IMR-90 (cell line): ENCODE measurements around the gene TMEM209. TPM values are rescaled to one million over a fixed set of nuclear protein-coding genes. Genes with fewer than 3 reads are reported as not detected.

Experiments
- ATAC-seq: fragments of 200-7000 bp; cut with Tn5 transposase; 2 replicates; pipeline ENCODE4 v1.9.1; 2020; ENCODE audit warnings: low read depth, mild to moderate bottlenecking, moderate library complexity
- BruUV-seq: library from RNA; stranded (reverse); fragments of 400-500 nt; replicated peaks from 2 replicates; lab custom pipeline; 2021; lab: Mats Ljungman, UMichigan
- CTCF ChIA-PET: fragments of 300-600 bp; formaldehyde crosslinking; extraction: SDS; loops from one replicate; lab custom pipeline; 2021; ENCODE audit warnings: antibody characterized with exemption; lab: Yijun Ruan, JAX
- POLR2A ChIA-PET: fragments of 300-600 bp; sonication (Branson Sonifier 250); formaldehyde crosslinking; loops from one replicate; lab custom pipeline; 2022; ENCODE audit warnings: antibody characterized with exemption; ENCODE audit not compliant: unreplicated experiment; lab: Charles Lee
- DNase-seq: peaks from one replicate; pipeline ENCODE4 v3.0.0; 2013
- H2AFZ ChIP-seq: replicated peaks from 2 replicates; pipeline ENCODE3; 2013; ENCODE audit warnings: low read length, mild to moderate bottlenecking; ENCODE audit not compliant: poor library complexity
- H2AK5ac ChIP-seq: 2 replicates; pipeline ENCODE4 v1.6.1; 2013; ENCODE audit warnings: low read depth, low read length, inconsistent platforms
- H2AK9ac ChIP-seq: replicated peaks from 2 replicates; pipeline ENCODE3; 2013; ENCODE audit warnings: mild to moderate bottlenecking, low read depth, low read length, moderate library complexity; ENCODE audit not compliant: poor library complexity
- H2BK120ac ChIP-seq: 2 replicates; pipeline ENCODE4 v1.6.1; 2013; ENCODE audit warnings: low read depth, low read length, inconsistent platforms
- H2BK15ac ChIP-seq: 3 replicates; pipeline ENCODE4 v1.6.1; 2013; ENCODE audit warnings: low read depth, low read length, inconsistent platforms
- H2BK20ac ChIP-seq: 2 replicates; pipeline ENCODE4 v1.6.1; 2013; ENCODE audit warnings: low read depth, mild to moderate bottlenecking, inconsistent platforms, low read length, moderate library complexity
- H2BK5ac ChIP-seq: 2 replicates; pipeline ENCODE4 v1.6.1; 2013; ENCODE audit warnings: mild to moderate bottlenecking, low read depth, low read length, inconsistent platforms; ENCODE audit not compliant: poor library complexity, severe bottlenecking
- H3K14ac ChIP-seq: replicated peaks from 2 replicates; pipeline ENCODE4 v1.6.1; 2013; ENCODE audit warnings: low read depth, low read length, inconsistent platforms
- H3K18ac ChIP-seq: 2 replicates; pipeline ENCODE4 v1.6.1; 2013; ENCODE audit warnings: low read depth, low read length, control low read depth
- H3K23ac ChIP-seq: 2 replicates; pipeline ENCODE4 v1.6.1; 2013; ENCODE audit warnings: low read depth, low read length, inconsistent platforms
- H3K27ac ChIP-seq: 2 replicates; pipeline ENCODE4 v1.5.1; 2013; ENCODE audit warnings: mild to moderate bottlenecking, control low read depth, low read length; ENCODE audit not compliant: insufficient read depth
- H3K27me3 ChIP-seq: 2 replicates; pipeline ENCODE4 v1.6.1; 2013; ENCODE audit warnings: low read length; ENCODE audit not compliant: control insufficient read depth, insufficient read depth
- H3K36me3 ChIP-seq: 2 replicates; pipeline ENCODE4 v1.6.1; 2013; ENCODE audit warnings: low read length, mixed read lengths; ENCODE audit not compliant: control insufficient read depth, insufficient read depth
- H3K4ac ChIP-seq: 2 replicates; pipeline ENCODE4 v1.6.1; 2013; ENCODE audit warnings: low read depth, low read length, inconsistent platforms
- H3K4me1 ChIP-seq: 2 replicates; pipeline ENCODE4 v1.6.1; 2013; ENCODE audit warnings: low read length, mixed read lengths; ENCODE audit not compliant: control insufficient read depth, insufficient read depth
- H3K4me2 ChIP-seq: 2 replicates; pipeline ENCODE4 v1.6.1; 2013; ENCODE audit warnings: low read depth, mild to moderate bottlenecking, control low read depth, low read length, moderate library complexity
- H3K4me3 ChIP-seq: 2 replicates; pipeline ENCODE4 v1.5.1; 2013; ENCODE audit warnings: low read depth, mild to moderate bottlenecking, control low read depth, low read length, moderate library complexity; ENCODE audit not compliant: insufficient read depth
- H3K56ac ChIP-seq: 2 replicates; pipeline ENCODE4 v1.6.1; 2013; ENCODE audit warnings: low read length, inconsistent platforms; ENCODE audit not compliant: insufficient read depth; ENCODE audit errors: extremely low read depth
- H3K79me1 ChIP-seq, 2 experiments: 2 replicates each; pipeline ENCODE4 v1.6.1; 2013; ENCODE audit warnings: low read length in 2 of 2, inconsistent platforms in 1 of 2, low read depth in 1 of 2
- H3K9ac ChIP-seq: 2 replicates; pipeline ENCODE4 v1.6.1; 2013; ENCODE audit warnings: low read depth, low read length, control low read depth
- H3K9me1 ChIP-seq: 2 replicates; pipeline ENCODE4 v1.6.1; 2013; ENCODE audit warnings: low read length, inconsistent platforms; ENCODE audit not compliant: insufficient read depth
- H3K9me3 ChIP-seq: 2 replicates; pipeline ENCODE4 v1.6.1; 2013; ENCODE audit warnings: low read length; ENCODE audit not compliant: control insufficient read depth, insufficient read depth
- H4K20me1 ChIP-seq: 2 replicates; pipeline ENCODE4 v1.6.1; 2013; ENCODE audit warnings: low read length, inconsistent platforms; ENCODE audit not compliant: insufficient read depth
- H4K5ac ChIP-seq: 2 replicates; pipeline ENCODE4 v1.6.1; 2013; ENCODE audit warnings: mild to moderate bottlenecking, low read depth, low read length, control low read depth
- H4K8ac ChIP-seq, 2 experiments: 2 replicates each; pipeline ENCODE4 v1.6.1; 2013; ENCODE audit warnings: low read depth in 2 of 2, low read length in 2 of 2, control low read depth in 1 of 2, inconsistent platforms in 1 of 2
- H4K91ac ChIP-seq: 2 replicates; pipeline ENCODE4 v1.6.1; 2013; ENCODE audit warnings: low read depth, low read length, inconsistent platforms; ENCODE audit not compliant: insufficient read depth
- CEBPB ChIP-seq: IDR thresholded peaks from 2 replicates; pipeline ENCODE4 v1.6.1; 2012; ENCODE audit warnings: low read depth, low read length, improper control_type of control experiment
- RCOR1 ChIP-seq: IDR thresholded peaks from 2 replicates; pipeline ENCODE4 v1.6.1; 2012; ENCODE audit warnings: mild to moderate bottlenecking, low read length, improper control_type of control experiment; ENCODE audit not compliant: insufficient replicate concordance
- dilution Hi-C: fragments of 300-500 bp; cut with HindIII; formaldehyde crosslinking; loops from one replicate; pipeline ENCODE4 v1.14.3; 2018; ENCODE audit warnings: low sequenced_read_pairs; ENCODE audit not compliant: unreplicated experiment
- in situ Hi-C: fragments of 300-500 bp; cut with MboI; formaldehyde crosslinking; loops from 3 replicates; pipeline ENCODE4 v1.14.3; 2019; ENCODE audit warnings: low sequenced_read_pairs, inconsistent platforms, mixed read lengths
- intact Hi-C: fragments of 100-400 bp; cut with micrococcal nuclease; formaldehyde crosslinking; loops from 2 replicates; pipeline ENCODE4 v1.10.0; 2022
- polyA plus RNA-seq, 3 experiments: library from polyadenylated mRNA; depleted of rRNA; stranded (reverse); fragments of >200 nt; gene quantifications; 2 replicates each; pipeline ENCODE4 v1.2.3, GENCODE V29; 2012; ENCODE audit warnings: low replicate concordance in 1 of 3
- total RNA-seq: library from RNA; depleted of rRNA; stranded (reverse); fragments of >200 nt; gene quantifications from 2 replicates; pipeline ENCODE4 v1.2.3, GENCODE V29; 2012

The TMEM209 gene
- total and polyA plus RNA-seq, 2 of the 4 experiments (the other 2 are of a cell fraction), result 8.0 to 11.3 TPM

DNA sequence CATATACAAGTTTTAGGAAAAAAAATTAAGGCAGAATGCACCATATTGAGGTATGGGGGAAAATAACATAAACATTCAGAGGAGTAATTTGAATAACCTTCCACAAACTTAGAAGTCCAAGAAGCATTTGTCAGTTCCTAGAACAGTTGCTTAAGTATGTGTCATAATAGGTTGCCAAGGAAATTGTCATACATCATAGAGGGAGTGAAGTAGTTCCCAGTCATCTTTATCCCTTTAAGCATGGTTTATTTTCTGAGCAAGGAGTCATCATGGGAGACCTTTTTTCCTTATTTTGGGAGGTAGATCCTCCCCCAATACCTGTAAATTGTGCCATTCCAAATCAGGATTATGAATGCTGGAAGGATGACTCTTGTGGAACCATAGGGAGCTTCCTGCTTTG lies 2.4 kb upstream of the TMEM209 start, which contains the start of gene SSMEM1:
SSMEM1 (plus strand) TSS at position 219 of the 400 bp plus-strand sequence; CDS start at position 270, 51 bp downstream.
- peak; percentile 84 for DNase-seq
- Histone ChIP-seq H3K36me3 (no peaks in the 10 kb centered on the region), H2AK5ac (no peak within 1 kb of the TSS), H3K23ac (no peak within 1 kb of the TSS), H3K4ac (no peak within 1 kb of the TSS), H3K18ac (no peak within 1 kb of the TSS), H3K27ac (peak within 1 kb of the TSS; percentile 56; the same call in 1 of the 2 replicates), H4K5ac (no peak within 1 kb of the TSS), H3K9me3 (no peaks in the 10 kb centered on the region), H3K9ac (no peak within 1 kb of the TSS), H2BK120ac (peak within 1 kb of the TSS; percentile 27; the same call in 1 of the 2 replicates), H4K20me1 (no peaks in the 10 kb centered on the region), H2BK15ac (no peak within 1 kb of the TSS), H3K4me2 (no peak within 1 kb of the TSS), H2AFZ (no peak within 1 kb of the TSS), H2BK5ac (peak within 1 kb of the TSS; percentile 61), H3K56ac (no peak within 1 kb of the TSS), H3K4me3 (no peak within 1 kb of the TSS), H3K4me1 (peaks cover 4% of the 10 kb centered on the region), H3K14ac (no peak within 1 kb of the TSS), H3K27me3 (no peaks in the 10 kb centered on the region), H4K8ac (peak within 1 kb of the TSS in 1 of 2 experiments; percentile 75; a peak in 2 of 4 replicates), H3K9me1 (no peaks in the 10 kb centered on the region), H4K91ac (no peak within 1 kb of the TSS), H3K79me1 (peaks cover 5 to 14% of the 10 kb centered on the region in 2 experiments; a peak in 2 of 4 replicates), H2AK9ac (no peak within 1 kb of the TSS), H2BK20ac (no peak within 1 kb of the TSS)
- in situ Hi-C loops, result no loop called here
- no TSS peak for BruUV-seq
- TF ChIP-seq RCOR1 (no peak), CEBPB (peak; percentile 90)
- dilution Hi-C loops, result no loop called here
- intact Hi-C loops, result no loop called here
- ATAC-seq, result 0 out of 2 replicates have a peak, but pooled peaks have one; percentile 10
- ChIA-PET CTCF (no interaction called here), POLR2A (no interaction called here)
